HepG2 (cell line): ENCODE measurements around the gene RANBP2. TPM values are rescaled to one million over a fixed set of nuclear protein-coding genes. Genes with fewer than 3 reads are reported as not detected.

Source experiments
- BCLAF1 ChIP-seq: fragments of 450-650 bp; IDR thresholded peaks from 2 replicates; pipeline ENCODE4 v1.6.1; 2017; ENCODE audit warnings: mild to moderate bottlenecking
- BORCS8-MEF2B ChIP-seq: sonication (generic); formaldehyde crosslinking; IDR thresholded peaks from 2 replicates; pipeline ENCODE4 v1.8.0; 2022; ENCODE audit warnings: mild to moderate bottlenecking, missing genetic modification reagents
- HMGA1 ChIP-seq: sonication (generic); formaldehyde crosslinking; conservative IDR thresholded peaks from 2 replicates; pipeline ENCODE4 v1.4.0; 2020; ENCODE audit warnings: missing genetic modification reagents
- JARID2 ChIP-seq: sonication (generic); formaldehyde crosslinking; IDR thresholded peaks from 2 replicates; pipeline ENCODE4 v1.8.1; 2023; ENCODE audit warnings: missing genetic modification reagents, inconsistent platforms; ENCODE audit not compliant: insufficient replicate concordance
- KDM1A ChIP-seq: IDR thresholded peaks from 2 replicates; pipeline ENCODE4 v1.6.1; 2016; ENCODE audit warnings: missing compliant biosample characterization
- PRDM10 ChIP-seq: sonication (generic); formaldehyde crosslinking; IDR thresholded peaks from 2 replicates; pipeline ENCODE4 v1.4.0; 2020; ENCODE audit warnings: low read depth, missing genetic modification reagents
- SCMH1 ChIP-seq: sonication (generic); formaldehyde crosslinking; IDR thresholded peaks from 2 replicates; pipeline ENCODE4 v1.9.0; 2021; ENCODE audit warnings: missing genetic modification reagents, mild to moderate bottlenecking, borderline replicate concordance
- WIZ ChIP-seq: sonication (generic); formaldehyde crosslinking; IDR thresholded peaks from 2 replicates; pipeline ENCODE4 v1.5.1; 2020; ENCODE audit warnings: mild to moderate bottlenecking, missing genetic modification reagents
- XBP1 ChIP-seq: sonication (generic); formaldehyde crosslinking; IDR thresholded peaks from 2 replicates; pipeline ENCODE4 v1.5.0; 2020; ENCODE audit warnings: missing genetic modification reagents
- YEATS2 ChIP-seq: sonication (generic); formaldehyde crosslinking; IDR thresholded peaks from 2 replicates; pipeline ENCODE4 v1.4.0; 2020; ENCODE audit warnings: missing genetic modification reagents, borderline replicate concordance
- ZBTB3 ChIP-seq: sonication (generic); formaldehyde crosslinking; IDR thresholded peaks from 2 replicates; pipeline ENCODE4 v1.4.0; 2020; ENCODE audit warnings: low read depth, mild to moderate bottlenecking, moderate library complexity, missing genetic modification reagents, borderline replicate concordance
- ZNF136 ChIP-seq: sonication (generic); formaldehyde crosslinking; IDR thresholded peaks from 2 replicates; pipeline ENCODE4 v1.8.1; 2022; ENCODE audit warnings: low read depth, mild to moderate bottlenecking, moderate library complexity, missing genetic modification reagents
- ZNF430 ChIP-seq: sonication (generic); formaldehyde crosslinking; IDR thresholded peaks from 2 replicates; pipeline ENCODE4 v1.9.0; 2021; ENCODE audit warnings: mild to moderate bottlenecking, missing genetic modification reagents
- ZNF597 ChIP-seq: sonication (generic); formaldehyde crosslinking; IDR thresholded peaks from 2 replicates; pipeline ENCODE4 v1.5.0; 2020; ENCODE audit warnings: missing genetic modification reagents
- ZSCAN20 ChIP-seq: sonication (generic); formaldehyde crosslinking; IDR thresholded peaks from 2 replicates; pipeline ENCODE4 v1.4.0; 2020; ENCODE audit warnings: missing genetic modification reagents, mild to moderate bottlenecking, borderline replicate concordance
- polyA plus RNA-seq, 8 experiments: library from polyadenylated mRNA; depleted of rRNA in 3 of 8; stranded (reverse) in 7 of 8; unstranded in 1 of 8; fragments of >200 nt; fragmentation: Illumina TruSeq in 4 of 8; extraction: Trizol in 4 of 8; gene quantifications; 2 replicates each; pipeline versions ENCODE4 v1.2.1 to v1.2.3, GENCODE V29; 2011 to 2016; ENCODE audit warnings: low read depth in 4 of 8, missing spikeins in 1 of 8, mixed read lengths in 1 of 8; ENCODE audit not compliant: insufficient read depth in 1 of 8
- total RNA-seq, 5 experiments: library from RNA; depleted of rRNA; stranded (reverse); fragments of >200 nt; fragmentation: Illumina TruSeq; extraction: Trizol; gene quantifications; 2 replicates each; pipeline ENCODE4 v1.2.3, GENCODE V29; 2016; ENCODE audit warnings: low read depth in 1 of 5
- TF ChIP-seq, protein P1 (sequence below): sonication (generic); formaldehyde crosslinking; conservative IDR thresholded peaks from 2 replicates; pipeline ENCODE4 v1.4.0; 2020; ENCODE audit warnings: missing genetic modification reagents

The RANBP2 gene
- total and polyA plus RNA-seq, 2 of the 13 experiments (the other 11 are each of a cell fraction or from before 2014, with no cell fraction given) = 12.2 to 87.0 TPM

DNA sequence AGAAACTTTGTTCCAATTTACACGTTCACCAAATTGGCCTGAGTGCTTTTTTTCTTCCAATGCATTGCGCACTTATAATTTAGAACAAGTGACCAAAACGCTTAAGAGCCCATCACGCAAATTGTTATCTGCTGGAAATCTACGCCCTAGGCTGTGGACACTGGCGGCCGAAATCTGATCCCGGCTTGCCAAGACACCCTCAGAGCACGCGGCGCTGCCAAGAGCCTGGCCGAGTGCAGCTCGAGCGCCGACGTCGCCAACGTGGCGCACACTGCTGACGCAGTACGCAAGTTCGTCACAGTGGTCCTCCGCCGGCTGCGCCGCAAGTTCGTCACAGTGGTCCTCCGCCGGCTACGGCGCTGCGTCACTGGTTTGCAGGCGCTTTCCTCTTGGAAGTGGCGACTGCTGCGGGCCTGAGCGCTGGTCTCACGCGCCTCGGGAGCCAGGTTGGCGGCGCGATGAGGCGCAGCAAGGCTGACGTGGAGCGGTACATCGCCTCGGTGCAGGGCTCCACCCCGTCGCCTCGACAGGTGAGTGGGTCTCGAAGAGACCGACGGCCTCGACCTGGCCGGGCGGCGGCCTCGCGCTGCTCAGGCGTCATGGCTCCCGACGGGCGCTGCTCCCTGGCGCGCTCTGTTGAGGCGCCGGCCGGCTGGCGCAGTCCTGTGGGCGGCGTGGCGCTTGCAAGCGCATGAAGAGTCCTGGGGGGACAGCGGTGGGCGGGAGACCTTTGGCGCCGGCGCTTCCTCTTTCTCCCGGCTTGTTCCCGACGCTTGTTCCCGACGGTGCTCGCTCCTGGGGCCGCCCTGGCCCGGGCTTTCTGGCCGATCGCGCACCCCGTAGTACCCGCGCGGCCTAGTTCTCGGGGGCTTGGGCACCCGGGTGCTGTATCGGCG is at the start of gene RANBP2 (continued):
- peak; percentile 99 for TF ChIP-seq YEATS2 (CRISPR knock-in tag)
- TF ChIP-seq ZNF430 (CRISPR knock-in tag) = peak; percentile 98
- peak; percentile 70 for TF ChIP-seq ZSCAN20 (CRISPR knock-in tag)
- TF ChIP-seq XBP1 (CRISPR knock-in tag) = peak; percentile 89
- no peak for TF ChIP-seq HMGA1
- TF ChIP-seq ZNF136 (CRISPR knock-in tag) = no peak
- 0 out of 2 replicates have a peak, but pooled peaks have one; percentile 8 for TF ChIP-seq ZNF597 (CRISPR knock-in tag)
- TF ChIP-seq ZBTB3 (CRISPR knock-in tag) = peak; percentile 94; the same call in 1 of the 2 replicates
- peak; percentile 77; the same call in 1 of the 2 replicates for TF ChIP-seq PRDM10 (CRISPR knock-in tag)
- TF ChIP-seq WIZ (CRISPR knock-in tag) = peak; percentile 92; the same call in 1 of the 2 replicates
- TF ChIP-seq, protein P1, sequence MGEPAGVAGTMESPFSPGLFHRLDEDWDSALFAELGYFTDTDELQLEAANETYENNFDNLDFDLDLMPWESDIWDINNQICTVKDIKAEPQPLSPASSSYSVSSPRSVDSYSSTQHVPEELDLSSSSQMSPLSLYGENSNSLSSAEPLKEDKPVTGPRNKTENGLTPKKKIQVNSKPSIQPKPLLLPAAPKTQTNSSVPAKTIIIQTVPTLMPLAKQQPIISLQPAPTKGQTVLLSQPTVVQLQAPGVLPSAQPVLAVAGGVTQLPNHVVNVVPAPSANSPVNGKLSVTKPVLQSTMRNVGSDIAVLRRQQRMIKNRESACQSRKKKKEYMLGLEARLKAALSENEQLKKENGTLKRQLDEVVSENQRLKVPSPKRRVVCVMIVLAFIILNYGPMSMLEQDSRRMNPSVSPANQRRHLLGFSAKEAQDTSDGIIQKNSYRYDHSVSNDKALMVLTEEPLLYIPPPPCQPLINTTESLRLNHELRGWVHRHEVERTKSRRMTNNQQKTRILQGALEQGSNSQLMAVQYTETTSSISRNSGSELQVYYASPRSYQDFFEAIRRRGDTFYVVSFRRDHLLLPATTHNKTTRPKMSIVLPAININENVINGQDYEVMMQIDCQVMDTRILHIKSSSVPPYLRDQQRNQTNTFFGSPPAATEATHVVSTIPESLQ (CRISPR knock-in tag) = no peak
- TF ChIP-seq BCLAF1 = no peak
- peak; percentile 81 for TF ChIP-seq JARID2 (CRISPR knock-in tag)
- TF ChIP-seq SCMH1 (CRISPR knock-in tag) = no peak
- TF ChIP-seq KDM1A (CRISPR knock-in tag) = peak; percentile 70
- peak; percentile 99 for TF ChIP-seq BORCS8-MEF2B (CRISPR knock-in tag)
